HepG2 (cell line): ENCODE data around the gene WSB1. TPM values are rescaled to one million over a fixed set of nuclear protein-coding genes. Genes with fewer than 3 reads are reported as not detected.

ENCODE experiments used
- CENPX ChIP-seq: sonication (generic); formaldehyde crosslinking; IDR thresholded peaks from 2 replicates; pipeline ENCODE4 v1.9.0; 2021; ENCODE audit warnings: mild to moderate bottlenecking, missing genetic modification reagents, moderate library complexity
- KIAA2018 ChIP-seq: sonication (generic); formaldehyde crosslinking; IDR thresholded peaks from 2 replicates; pipeline ENCODE4 v1.5.0; 2020; ENCODE audit warnings: mild to moderate bottlenecking, missing genetic modification reagents, borderline replicate concordance
- LCORL ChIP-seq, 2 experiments: fragments of 450-650 bp in 1 of 2; sonication (generic) in 1 of 2; formaldehyde crosslinking in 1 of 2; IDR thresholded peaks; 2 replicates each; pipeline versions ENCODE4 v1.5.0 to v1.6.1; 2017 to 2020; ENCODE audit warnings: antibody characterized with exemption in 1 of 2, missing genetic modification reagents in 1 of 2
- MTA1 ChIP-seq: sonication (generic); formaldehyde crosslinking; IDR thresholded peaks from 2 replicates; pipeline ENCODE4 v1.4.0; 2020; ENCODE audit warnings: missing genetic modification reagents, mild to moderate bottlenecking, borderline replicate concordance
- MTF1 ChIP-seq: sonication (generic); formaldehyde crosslinking; IDR thresholded peaks from 2 replicates; pipeline ENCODE4 v1.5.0; 2020; ENCODE audit warnings: missing genetic modification reagents
- PCBP1 ChIP-seq: fragments of 200-400 bp; formaldehyde crosslinking; IDR thresholded peaks from 2 replicates; pipeline ENCODE4 v1.6.1; 2017; ENCODE audit warnings: mild to moderate bottlenecking, low read depth, low read length, borderline replicate concordance
- SETDB1 ChIP-seq: sonication (generic); formaldehyde crosslinking; IDR thresholded peaks from 2 replicates; pipeline ENCODE4 v1.5.1; 2020; ENCODE audit warnings: missing genetic modification reagents, mild to moderate bottlenecking, borderline replicate concordance
- SMAD3 ChIP-seq: sonication (generic); formaldehyde crosslinking; IDR thresholded peaks from 2 replicates; pipeline ENCODE4 v1.4.0; 2020; ENCODE audit warnings: missing genetic modification reagents
- SNRNP70 ChIP-seq: fragments of 200-400 bp; formaldehyde crosslinking; IDR thresholded peaks from 2 replicates; pipeline ENCODE4 v1.6.1; 2017; ENCODE audit warnings: mild to moderate bottlenecking, low read depth, low read length, moderate library complexity
- TRAFD1 ChIP-seq: sonication (generic); formaldehyde crosslinking; IDR thresholded peaks from 2 replicates; pipeline ENCODE4 v1.5.1; 2020; ENCODE audit warnings: missing genetic modification reagents, mild to moderate bottlenecking, borderline replicate concordance
- ZBTB25 ChIP-seq: IDR thresholded peaks from 2 replicates; pipeline ENCODE4 v1.6.1; 2018; ENCODE audit warnings: missing genetic modification reagents
- ZNF292 ChIP-seq: sonication (generic); formaldehyde crosslinking; IDR thresholded peaks from 2 replicates; pipeline ENCODE4 v1.8.1; 2022; ENCODE audit warnings: mild to moderate bottlenecking, low read depth, missing genetic modification reagents, borderline replicate concordance
- ZNF331 ChIP-seq: sonication (generic); formaldehyde crosslinking; IDR thresholded peaks from 2 replicates; pipeline ENCODE4 v1.4.0; 2020; ENCODE audit warnings: missing genetic modification reagents
- ZNF768 ChIP-seq: sonication (generic); formaldehyde crosslinking; IDR thresholded peaks from 2 replicates; pipeline ENCODE4 v1.4.0; 2020; ENCODE audit warnings: missing genetic modification reagents
- ZNF850 ChIP-seq: sonication (generic); formaldehyde crosslinking; conservative IDR thresholded peaks from 2 replicates; pipeline ENCODE4 v1.9.0; 2021; ENCODE audit warnings: mild to moderate bottlenecking, missing genetic modification reagents
- polyA plus RNA-seq, 8 experiments: library from polyadenylated mRNA; depleted of rRNA in 3 of 8; stranded (reverse) in 7 of 8; unstranded in 1 of 8; fragments of >200 nt; fragmentation: Illumina TruSeq in 4 of 8; extraction: Trizol in 4 of 8; gene quantifications; 2 replicates each; pipeline versions ENCODE4 v1.2.1 to v1.2.3, GENCODE V29; 2011 to 2016; ENCODE audit warnings: low read depth in 4 of 8, missing spikeins in 1 of 8, mixed read lengths in 1 of 8; ENCODE audit not compliant: insufficient read depth in 1 of 8
- total RNA-seq, 5 experiments: library from RNA; depleted of rRNA; stranded (reverse); fragments of >200 nt; fragmentation: Illumina TruSeq; extraction: Trizol; gene quantifications; 2 replicates each; pipeline ENCODE4 v1.2.3, GENCODE V29; 2016; ENCODE audit warnings: low read depth in 1 of 5
- TF ChIP-seq, protein P1 (sequence below): sonication (generic); formaldehyde crosslinking; IDR thresholded peaks from 2 replicates; pipeline ENCODE4 v1.4.0; 2020; ENCODE audit warnings: missing genetic modification reagents

Gene WSB1
- total and polyA plus RNA-seq, 2 of the 13 experiments (the other 11 are each of a cell fraction or from before 2014, with no cell fraction given) = 81.3 to 294 TPM

DNA sequence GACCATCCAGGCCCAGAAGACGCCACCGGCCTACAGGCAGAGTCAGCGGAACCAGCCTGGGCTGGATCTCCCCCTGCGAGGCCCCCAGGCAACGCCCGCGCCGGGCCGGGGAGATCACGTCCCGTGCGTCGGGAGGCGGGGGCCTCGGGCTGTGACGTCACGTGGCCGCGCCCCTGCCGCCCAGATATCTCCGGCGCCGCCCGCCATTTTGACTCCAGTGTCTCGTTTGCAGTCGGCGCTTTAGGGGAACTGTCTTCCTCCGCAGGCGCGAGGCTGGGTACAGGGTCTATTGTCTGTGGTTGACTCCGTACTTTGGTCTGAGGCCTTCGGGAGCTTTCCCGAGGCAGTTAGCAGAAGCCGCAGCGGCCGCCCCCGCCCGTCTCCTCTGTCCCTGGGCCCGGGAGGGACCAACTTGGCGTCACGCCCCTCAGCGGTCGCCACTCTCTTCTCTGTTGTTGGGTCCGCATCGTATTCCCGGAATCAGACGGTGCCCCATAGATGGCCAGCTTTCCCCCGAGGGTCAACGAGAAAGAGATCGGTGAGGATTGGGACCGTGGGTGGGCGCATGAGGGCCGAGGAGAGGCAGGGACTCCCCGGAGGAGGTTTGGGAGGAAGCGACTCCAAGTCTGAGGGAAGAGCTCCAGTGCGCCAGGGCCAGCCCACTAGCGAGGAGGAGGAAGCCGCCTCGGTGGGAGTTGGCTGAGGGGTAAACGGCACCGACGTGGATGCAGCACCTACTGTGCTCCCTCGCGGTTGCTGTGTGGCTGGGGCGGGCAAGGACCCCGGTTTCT, at the start of gene WSB1 (continued):
- TF ChIP-seq TRAFD1 (CRISPR knock-in tag) = no peak
- TF ChIP-seq ZNF331 = peak; percentile 90
- TF ChIP-seq SETDB1 (CRISPR knock-in tag) = no peak
- TF ChIP-seq MTA1 (CRISPR knock-in tag) = no peak; the same call in 1 of the 2 replicates
- no peak for TF ChIP-seq KIAA2018 (CRISPR knock-in tag)
- peak; percentile 70 for TF ChIP-seq ZBTB25 (CRISPR knock-in tag)
- TF ChIP-seq LCORL (IDR thresholded peaks at IDR 0.05) = no peak
- peak; percentile 83 for TF ChIP-seq LCORL (CRISPR knock-in tag; IDR thresholded peaks at IDR 0.05)
- peak; percentile 36; the same call in 1 of the 2 replicates for TF ChIP-seq SMAD3 (CRISPR knock-in tag)
- 0 out of 2 replicates have a peak, but pooled peaks have one; percentile 4 for TF ChIP-seq ZNF850
- no peak for TF ChIP-seq ZNF292
- no peak for TF ChIP-seq SNRNP70
- no peak for TF ChIP-seq PCBP1
- no peak for TF ChIP-seq MTF1 (CRISPR knock-in tag)
- peak; percentile 44; the same call in 1 of the 2 replicates for TF ChIP-seq ZNF768 (CRISPR knock-in tag)
- TF ChIP-seq, protein P1, sequence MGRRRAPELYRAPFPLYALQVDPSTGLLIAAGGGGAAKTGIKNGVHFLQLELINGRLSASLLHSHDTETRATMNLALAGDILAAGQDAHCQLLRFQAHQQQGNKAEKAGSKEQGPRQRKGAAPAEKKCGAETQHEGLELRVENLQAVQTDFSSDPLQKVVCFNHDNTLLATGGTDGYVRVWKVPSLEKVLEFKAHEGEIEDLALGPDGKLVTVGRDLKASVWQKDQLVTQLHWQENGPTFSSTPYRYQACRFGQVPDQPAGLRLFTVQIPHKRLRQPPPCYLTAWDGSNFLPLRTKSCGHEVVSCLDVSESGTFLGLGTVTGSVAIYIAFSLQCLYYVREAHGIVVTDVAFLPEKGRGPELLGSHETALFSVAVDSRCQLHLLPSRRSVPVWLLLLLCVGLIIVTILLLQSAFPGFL (CRISPR knock-in tag) = peak; percentile 62; the same call in 1 of the 2 replicates
- no peak for TF ChIP-seq CENPX (CRISPR knock-in tag)
